Pons (tissue), 1 donor: ENCODE results near the gene SHLD3.
A peak's percentile ranks its signal among the peaks of the same experiment; 100 is the strongest.
"Not testable (repeated sequence)": the region's sequence is repeated elsewhere in the genome, so short reads cannot be mapped to it uniquely, and the experiment has no call there.

Experiments used
- DNase-seq: peaks from one replicate; pipeline ENCODE4 v3.0.0-alpha.2; 2016; ENCODE audit warnings: low spot score

Gene SHLD3, protein sequence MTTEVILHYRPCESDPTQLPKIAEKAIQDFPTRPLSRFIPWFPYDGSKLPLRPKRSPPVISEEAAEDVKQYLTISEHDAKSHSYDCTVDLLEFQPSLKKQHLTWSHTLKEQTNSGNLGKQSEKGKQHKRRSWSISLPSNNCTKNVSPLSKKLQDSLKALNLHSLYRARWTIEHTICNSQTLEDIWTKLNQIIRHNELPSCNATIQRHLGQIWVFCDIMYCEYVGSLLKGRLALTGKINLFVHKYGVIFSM

GRCh38 chr5:65624571-65625555 lies at the start of gene SHLD3, which contains the start of gene TRAPPC13:
Gene SHLD3, plus strand, starts transcription at chr5:65625027. Its CDS starts 4,561 bp downstream, at chr5:65629588.
Gene TRAPPC13, plus strand, starts transcription at chr5:65625027. Its CDS starts 34 bp downstream, at chr5:65625061.
- peak; percentile 92 for DNase-seq

DNA sequence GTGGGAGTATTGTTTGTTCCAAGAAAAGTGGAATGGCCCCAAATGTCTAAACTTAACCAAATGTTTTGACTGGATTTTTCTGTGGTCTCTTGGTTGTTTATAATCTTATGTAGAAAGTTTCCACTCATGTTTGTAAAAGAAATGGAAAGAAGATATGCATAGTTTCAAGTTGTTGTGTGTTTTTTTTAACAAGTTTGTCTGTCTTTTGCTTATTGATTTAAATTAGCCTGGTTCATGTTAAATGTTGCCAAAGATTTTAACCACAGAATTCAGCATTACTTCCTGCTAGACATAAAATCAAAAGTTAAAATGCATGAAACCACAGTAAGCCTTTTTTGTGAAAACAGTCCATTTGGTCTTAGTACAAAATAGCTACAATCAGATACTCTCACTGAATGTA lies 47.7 kb upstream of the SHLD3 start:
- DNase-seq, result no peak

- peak; percentile 27 for DNase-seq
Observed at GRCh38 chr5:65588694-65589093, 36.1 kb upstream of the SHLD3 start.

DNA sequence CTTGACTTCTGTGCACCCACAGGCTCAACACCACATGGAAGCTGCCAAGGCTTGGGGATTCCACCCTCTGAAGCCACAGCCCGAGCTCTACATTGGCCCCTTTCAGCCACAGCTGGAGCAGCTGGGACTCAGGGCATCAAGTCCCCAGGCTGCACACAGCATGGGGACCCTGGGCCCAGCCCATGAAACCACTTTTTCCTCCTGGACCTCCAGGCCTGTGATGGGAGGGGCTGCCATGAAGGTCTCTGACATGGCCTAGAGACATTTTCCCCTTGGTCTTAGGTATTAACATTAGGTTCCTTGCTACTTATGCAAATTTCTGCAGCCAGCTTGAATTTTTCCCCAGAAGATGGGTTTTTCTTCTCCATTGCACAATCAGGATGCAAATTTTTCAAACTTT lies 23.1 kb upstream of the SHLD3 start:
- DNase-seq, result not testable (repeated sequence)

DNA sequence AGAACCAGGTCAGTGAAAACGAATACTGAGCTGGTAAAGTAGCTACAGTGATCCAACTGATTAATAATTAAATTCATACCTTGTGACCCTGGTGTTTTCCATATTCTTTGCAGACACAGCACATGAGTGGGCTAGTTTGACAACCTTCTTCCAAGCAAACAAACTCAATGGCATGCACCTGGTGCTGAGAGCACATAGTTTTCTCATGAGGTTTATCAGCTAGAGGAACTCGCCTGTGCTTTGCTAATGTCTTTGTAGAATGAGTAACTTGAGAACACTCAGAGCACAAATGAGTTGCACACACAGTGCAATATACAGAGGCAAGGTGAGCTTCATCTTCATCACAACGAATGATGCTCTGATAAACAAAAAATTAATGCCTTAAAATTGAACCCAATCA lies 13.3 kb upstream of the SHLD3 start:
- no peak for DNase-seq

DNA sequence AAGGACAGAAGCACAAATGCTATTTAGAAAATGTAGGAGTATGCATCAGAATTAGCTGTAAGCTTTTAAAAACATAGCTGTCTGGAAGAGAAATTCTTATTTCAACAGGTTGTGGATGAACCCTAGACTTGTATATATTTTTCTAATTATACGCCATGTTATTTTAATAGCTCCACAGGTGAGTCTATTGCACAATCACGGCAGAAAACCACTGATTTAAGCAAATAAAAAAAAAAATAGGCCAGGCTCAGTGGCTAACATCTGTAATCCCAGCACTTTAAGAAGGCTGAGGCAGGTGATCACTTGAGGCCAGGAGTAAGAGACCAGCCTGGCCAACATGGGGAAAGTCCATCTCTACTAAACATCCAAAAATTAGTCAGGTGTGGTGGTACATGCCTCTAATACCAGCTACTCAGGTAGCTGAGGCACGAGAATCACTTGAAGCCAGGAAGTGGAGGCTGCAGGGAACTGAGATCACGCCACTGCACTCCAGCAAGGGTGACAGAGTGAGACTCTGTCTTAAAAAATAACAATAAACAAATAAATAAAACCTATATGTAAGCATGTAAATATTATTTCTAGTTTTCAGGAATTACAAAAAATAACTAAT lies 12.4 kb upstream of the SHLD3 start:
- no peak for DNase-seq

DNA sequence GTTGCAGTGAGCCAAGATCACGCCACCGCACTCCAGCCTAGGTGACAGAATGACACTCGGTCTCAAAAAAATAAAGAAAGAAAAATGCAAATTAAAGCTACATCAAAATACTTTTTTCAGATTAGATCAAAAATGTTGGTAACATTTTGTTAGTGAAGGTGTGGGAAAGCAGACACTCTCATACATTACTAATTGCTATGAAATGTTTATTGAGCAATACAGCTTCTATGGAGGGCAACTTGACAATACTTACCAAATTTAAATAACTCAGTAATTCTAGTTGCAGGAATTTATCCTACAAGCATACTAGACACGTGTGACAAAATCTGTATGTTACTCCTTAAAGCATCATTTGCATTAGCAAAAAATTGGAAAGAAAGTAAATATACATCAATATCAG lies 4.8 kb upstream of the SHLD3 start:
- no peak for DNase-seq

DNA sequence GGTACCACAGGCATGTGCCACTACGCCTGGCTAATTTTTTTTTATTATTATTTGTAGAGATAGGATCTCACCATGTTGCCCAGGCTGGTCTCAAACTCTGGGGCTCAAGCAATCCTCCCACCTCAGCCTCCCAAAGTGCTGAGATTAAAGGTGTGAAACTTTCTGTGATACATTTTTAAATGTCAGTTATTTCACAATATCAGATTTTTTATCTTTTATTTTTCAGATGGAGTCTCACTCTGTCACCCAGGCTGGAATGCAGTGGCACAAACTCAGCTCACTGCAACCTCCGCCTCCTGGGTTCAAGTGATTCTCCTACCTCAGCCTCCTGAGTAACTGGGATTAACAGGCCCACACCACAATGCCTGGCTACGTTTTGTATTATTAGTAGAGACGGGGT lies 2.9 kb upstream of the SHLD3 start:
- DNase-seq, result not testable (repeated sequence)

DNA sequence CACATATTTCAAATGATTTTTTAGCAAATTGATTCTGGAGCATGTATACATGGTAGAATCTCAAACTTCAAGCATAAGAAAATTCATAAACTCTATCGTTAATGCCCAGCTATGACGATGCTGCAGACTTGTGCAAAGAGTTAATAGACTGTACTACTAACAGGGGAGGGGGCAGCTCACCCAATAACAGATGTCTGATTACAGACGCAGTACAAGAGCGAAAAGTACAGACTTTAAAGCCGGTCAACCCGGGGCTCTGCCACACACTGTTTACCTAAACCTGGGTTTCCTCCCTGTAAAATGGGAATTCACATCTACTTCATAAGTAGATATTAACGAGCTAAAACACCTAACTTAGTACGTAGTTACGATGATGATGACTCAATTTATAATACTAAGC lies 1.3 kb upstream of the SHLD3 start:
- DNase-seq, result no peak

GRCh38 chr5:65624025-65624570 lies 729 bp upstream of the SHLD3 start, which contains the start of gene TRIM23:
Gene TRIM23, minus strand, starts transcription at chr5:65624333. Its CDS starts 59 bp downstream, at chr5:65624274.
- DNase-seq, result peak; percentile 97

GRCh38 chr5:65625743-65626142 lies 916 bp downstream of the SHLD3 start:
- DNase-seq, result peak; percentile 20

DNA sequence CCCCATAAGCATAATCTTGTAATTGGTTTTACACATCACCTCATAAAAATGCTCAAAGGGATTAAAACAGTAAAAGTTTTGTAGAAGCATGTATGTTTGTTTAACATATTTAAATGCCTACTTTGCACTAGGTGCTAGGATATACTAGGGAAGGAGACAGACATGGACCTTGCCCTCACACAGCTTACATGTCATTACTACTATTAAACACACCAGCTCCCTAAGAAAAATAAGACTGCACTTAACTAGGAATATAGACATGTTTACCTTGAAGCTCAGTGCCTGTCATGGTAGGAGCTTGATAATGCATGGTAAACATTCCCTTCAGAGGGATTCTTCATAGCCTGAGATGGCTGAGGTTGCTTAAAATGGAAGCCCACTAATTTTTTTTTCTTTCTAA lies 6.2 kb downstream of the SHLD3 start:
- DNase-seq, result no peak

DNA sequence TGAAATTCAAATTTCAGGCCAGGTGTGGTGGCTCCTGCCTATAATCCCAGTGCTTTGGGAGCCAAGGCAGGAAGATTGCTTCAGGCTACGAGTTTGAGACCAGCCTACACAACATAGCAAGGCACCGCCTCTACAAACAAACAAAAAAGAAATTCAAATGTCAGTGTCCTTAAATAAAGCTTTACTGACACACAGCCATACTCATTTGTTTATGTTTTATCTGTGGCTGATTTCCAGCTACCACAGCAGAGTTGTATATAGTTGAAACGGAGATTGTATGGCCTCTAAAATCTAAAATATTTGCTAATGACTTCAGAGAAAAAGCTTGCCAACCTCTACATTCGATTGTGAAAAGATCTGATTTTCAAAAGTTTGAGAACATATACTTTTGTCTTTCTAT lies 15.4 kb downstream of the SHLD3 start:
- no peak for DNase-seq

- DNase-seq, result no peak
Observed at GRCh38 chr5:65646938-65647337, 22.1 kb downstream of the SHLD3 start.

DNA sequence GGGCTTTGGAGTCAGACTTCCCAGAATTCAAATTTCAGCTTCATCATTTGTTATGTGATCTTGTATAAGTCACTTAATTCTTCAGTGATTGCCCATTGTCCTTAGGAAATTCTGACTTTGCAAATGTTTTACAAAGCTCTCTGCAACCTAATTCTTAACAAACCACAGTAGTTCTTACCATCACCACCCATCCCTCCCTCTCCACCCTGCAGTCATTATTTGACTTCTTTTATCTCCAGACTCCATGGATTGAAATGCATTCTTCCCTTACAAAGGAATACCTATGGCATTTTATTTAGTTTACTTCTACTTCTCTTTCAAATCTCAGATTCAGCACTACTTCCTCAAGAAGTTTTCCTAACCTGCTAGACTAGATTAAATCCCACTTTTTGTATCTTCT lies 23.1 kb downstream of the SHLD3 start:
- DNase-seq, result no peak

DNA sequence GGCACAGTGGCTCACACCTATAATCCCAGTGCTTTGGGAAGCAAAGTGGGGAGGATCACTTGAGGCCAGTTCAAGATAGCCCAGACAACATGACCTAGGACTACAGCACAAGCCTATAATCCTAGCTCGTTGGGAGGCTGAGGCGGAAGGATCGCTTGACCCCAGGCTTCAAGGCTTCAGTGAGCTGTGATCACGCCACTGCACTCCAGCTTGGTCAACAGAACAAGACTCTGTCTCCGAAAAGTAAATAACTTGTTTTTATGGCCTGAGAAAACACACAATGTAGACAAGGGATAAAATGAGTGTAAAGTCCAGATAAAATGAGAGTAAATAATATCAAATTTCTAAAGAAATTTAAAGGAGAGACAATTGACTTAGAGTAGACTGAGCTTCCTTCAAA lies 26.3 kb downstream of the SHLD3 start:
- no peak for DNase-seq

DNA sequence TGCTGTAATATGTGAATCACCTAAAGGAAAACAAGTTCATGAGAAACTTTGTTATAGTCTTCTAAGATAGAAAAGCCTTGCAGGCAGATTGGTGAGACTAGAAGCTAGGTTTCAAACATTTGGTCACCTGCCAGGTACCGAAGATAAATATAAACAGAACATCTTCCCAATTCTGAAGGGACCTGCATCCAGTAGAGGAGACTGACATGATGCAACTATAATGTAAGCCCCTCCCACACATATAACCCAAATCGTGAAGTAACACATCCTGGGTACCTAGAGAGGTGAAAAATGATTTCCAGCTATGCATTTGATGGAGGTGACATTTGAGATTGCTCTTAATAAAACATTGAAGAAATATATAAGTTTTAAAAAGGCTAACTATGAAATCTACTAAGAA lies 29.9 kb downstream of the SHLD3 start:
- no peak for DNase-seq

GRCh38 chr5:65663804-65664521 lies 39.1 kb downstream of the SHLD3 start:
- no peak for DNase-seq

GRCh38 chr5:65668696-65669095 lies 43.9 kb downstream of the SHLD3 start:
- DNase-seq, result no peak

DNA sequence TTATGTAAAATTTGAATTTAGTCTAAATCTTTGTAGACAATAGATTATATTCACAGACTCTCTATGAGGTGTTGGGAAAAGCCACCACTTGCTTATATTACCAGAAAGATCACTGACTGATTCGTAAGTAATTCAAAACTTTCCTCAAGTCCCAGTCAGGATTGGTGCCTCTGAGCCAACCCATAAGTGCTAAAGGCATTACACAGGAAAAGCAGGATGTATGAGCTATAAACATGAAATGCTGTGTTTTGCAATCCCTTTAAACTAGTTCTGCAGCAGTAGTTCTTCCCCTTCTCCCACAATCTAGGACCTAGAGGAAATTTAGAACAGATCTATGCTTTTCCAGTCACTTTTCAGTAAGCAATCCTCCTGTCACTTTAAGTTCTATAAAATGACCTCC lies 48.0 kb downstream of the SHLD3 start:
- DNase-seq, result no peak

DNA sequence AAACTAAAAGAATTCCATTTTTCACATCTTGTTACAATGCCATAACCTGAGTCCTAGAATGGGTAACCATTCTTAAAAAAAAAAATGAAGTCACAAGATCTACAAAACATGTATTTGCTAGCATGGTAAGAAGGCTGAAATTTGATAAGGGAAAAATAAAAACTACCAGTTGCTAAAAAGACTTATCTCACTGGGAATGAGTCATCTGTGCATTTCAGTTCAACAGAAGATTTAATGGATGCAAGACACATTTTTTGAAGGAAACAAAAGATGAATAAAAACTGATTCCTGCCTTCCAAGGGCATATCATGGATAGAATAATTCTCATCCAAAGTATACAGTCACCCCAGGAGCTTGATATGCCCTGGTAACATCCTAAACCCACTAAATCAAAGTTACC lies 49.9 kb downstream of the SHLD3 start:
- no peak for DNase-seq

- not testable (repeated sequence) for DNase-seq
Observed at GRCh38 chr5:65676056-65676455, 51.2 kb downstream of the SHLD3 start.
